Karpas-422 (cell line): ENCODE measurements around the gene WDR45B. TPM values are rescaled to one million over a fixed set of nuclear protein-coding genes. Genes with fewer than 3 reads are reported as not detected.

Experiments
- DNase-seq: peaks from one replicate; pipeline ENCODE4 v3.0.0-alpha.2; 2015
- H2AFZ ChIP-seq: fragments of 200-600 bp; sonication (generic); 2 replicates; pipeline ENCODE4 v1.6.1; 2014; ENCODE audit warnings: antibody characterized with exemption, low read length, mixed read lengths
- H3K27ac ChIP-seq: fragments of 200-600 bp; sonication (generic); 2 replicates; pipeline ENCODE4 v1.5.1; 2014; ENCODE audit warnings: mild to moderate bottlenecking, low read length, moderate library complexity
- H3K27me3 ChIP-seq: fragments of 200-600 bp; sonication (generic); 2 replicates; pipeline ENCODE4 v1.6.1; 2014; ENCODE audit warnings: low read length, mixed read lengths
- H3K36me3 ChIP-seq: fragments of 200-600 bp; sonication (generic); 2 replicates; pipeline ENCODE4 v1.6.1; 2014; ENCODE audit warnings: low read length, mixed read lengths; ENCODE audit not compliant: insufficient read depth
- H3K4me1 ChIP-seq: fragments of 200-600 bp; sonication (generic); 2 replicates; pipeline ENCODE4 v1.6.1; 2014; ENCODE audit warnings: mild to moderate bottlenecking, low read length, mixed read lengths
- H3K4me2 ChIP-seq: fragments of 200-600 bp; sonication (generic); 2 replicates; pipeline ENCODE4 v1.6.1; 2014; ENCODE audit warnings: low read length, low read depth, mild to moderate bottlenecking; ENCODE audit not compliant: poor library complexity, severe bottlenecking
- H3K4me3 ChIP-seq: fragments of 200-600 bp; sonication (generic); 2 replicates; pipeline ENCODE4 v1.5.1; 2014; ENCODE audit warnings: mild to moderate bottlenecking, antibody characterized with exemption, low read length, mixed read lengths
- H3K79me2 ChIP-seq: fragments of 200-600 bp; sonication (generic); 2 replicates; pipeline ENCODE4 v1.6.1; 2014; ENCODE audit warnings: mild to moderate bottlenecking, low read length, mixed read lengths
- H3K9ac ChIP-seq: fragments of 200-600 bp; sonication (generic); 2 replicates; pipeline ENCODE4 v1.6.0; 2014; ENCODE audit warnings: low read length
- H3K9me2 ChIP-seq: fragments of 200-600 bp; sonication (generic), shearing (Covaris generic); replicated peaks from 2 replicates; pipeline ENCODE4 v1.6.0; 2014; ENCODE audit warnings: mild to moderate bottlenecking, low read length, moderate library complexity; ENCODE audit not compliant: insufficient read depth
- H3K9me3 ChIP-seq: fragments of 300-700, 200-600 bp; sonication (generic); 2 replicates; pipeline ENCODE4 v1.6.1; 2014; ENCODE audit warnings: low read length, mixed read lengths
- H4K20me1 ChIP-seq: fragments of 200-600 bp; sonication (generic); 2 replicates; pipeline ENCODE4 v1.6.1; 2014; ENCODE audit warnings: mild to moderate bottlenecking, antibody characterized with exemption, low read length, low read depth; ENCODE audit not compliant: insufficient read depth
- total RNA-seq: library from RNA; depleted of rRNA; stranded (reverse); fragments of >200 nt; shearing (Covaris generic); gene quantifications from 2 replicates; pipeline ENCODE4 v1.2.3, GENCODE V29; 2014; ENCODE audit warnings: low replicate concordance

Gene WDR45B
- total RNA-seq, 1 experiment from 2014 or later = 55.8 TPM

- Histone ChIP-seq H3K36me3 (no peaks in the 10 kb centered on the region; the same call in 1 of the 2 replicates), H3K9me3 (peaks cover 3% of the 10 kb centered on the region; the same call in 1 of the 2 replicates), H2AFZ (no peak overlapping the region), H4K20me1 (no peaks in the 10 kb centered on the region), H3K27me3 (no peaks in the 10 kb centered on the region), H3K4me1 (no peaks in the 10 kb centered on the region), H3K9ac (no peak overlapping the region), H3K27ac (no peak overlapping the region), H3K4me3 (no peak overlapping the region), H3K79me2 (no peaks in the 10 kb centered on the region), H3K4me2 (no peak overlapping the region), H3K9me2 (no peaks in the 10 kb centered on the region)
- DNase-seq = no peak
These were observed 42.7 kb upstream of the WDR45B start for GRCh38 chr17:82690786-82691489.

GRCh38 chr17:82689077-82689476 is 40.8 kb upstream of the WDR45B start:
- H4K20me1 ChIP-seq = no peaks in the 10 kb centered on the region
- no peak for DNase-seq
- H3K9me2 ChIP-seq = no peaks in the 10 kb centered on the region
- H3K4me2 ChIP-seq = no peak overlapping the region
- H3K4me1 ChIP-seq = no peaks in the 10 kb centered on the region
- no peaks in the 10 kb centered on the region; the same call in 1 of the 2 replicates for H3K36me3 ChIP-seq
- H3K4me3 ChIP-seq = no peak overlapping the region
- no peak overlapping the region for H2AFZ ChIP-seq
- H3K9me3 ChIP-seq = no peaks in the 10 kb centered on the region
- no peaks in the 10 kb centered on the region for H3K79me2 ChIP-seq
- no peak overlapping the region for H3K27ac ChIP-seq
- H3K9ac ChIP-seq = no peak overlapping the region
- H3K27me3 ChIP-seq = no peaks in the 10 kb centered on the region

GRCh38 chr17:82687871-82688270 is 39.6 kb upstream of the WDR45B start:
- Histone ChIP-seq H2AFZ (no peak overlapping the region), H3K4me2 (no peak overlapping the region), H4K20me1 (no peaks in the 10 kb centered on the region), H3K27me3 (no peaks in the 10 kb centered on the region), H3K4me1 (no peaks in the 10 kb centered on the region), H3K9ac (no peak overlapping the region), H3K4me3 (no peak overlapping the region), H3K36me3 (no peaks in the 10 kb centered on the region), H3K9me2 (no peaks in the 10 kb centered on the region), H3K79me2 (no peaks in the 10 kb centered on the region), H3K27ac (no peak overlapping the region), H3K9me3 (no peaks in the 10 kb centered on the region)
- DNase-seq = no peak

GRCh38 chr17:82687375-82687861 is 39.2 kb upstream of the WDR45B start:
- Histone ChIP-seq H3K9ac (no peak overlapping the region), H3K4me2 (no peak overlapping the region), H4K20me1 (no peaks in the 10 kb centered on the region), H3K4me3 (no peak overlapping the region), H3K79me2 (no peaks in the 10 kb centered on the region), H3K36me3 (no peaks in the 10 kb centered on the region), H3K27ac (no peak overlapping the region), H2AFZ (no peak overlapping the region), H3K4me1 (no peaks in the 10 kb centered on the region), H3K27me3 (no peaks in the 10 kb centered on the region), H3K9me3 (no peaks in the 10 kb centered on the region; the same call in 1 of the 2 replicates), H3K9me2 (no peaks in the 10 kb centered on the region)
- no peak for DNase-seq

GRCh38 chr17:82686366-82687324 is 38.4 kb upstream of the WDR45B start:
- Histone ChIP-seq H3K27ac (no peak overlapping the region), H3K27me3 (no peaks in the 10 kb centered on the region), H2AFZ (no peak overlapping the region), H3K4me2 (no peak overlapping the region), H3K4me1 (no peaks in the 10 kb centered on the region), H3K9me2 (no peaks in the 10 kb centered on the region), H4K20me1 (no peaks in the 10 kb centered on the region), H3K4me3 (no peak overlapping the region), H3K9me3 (peaks cover 3% of the 10 kb centered on the region; the same call in 1 of the 2 replicates), H3K9ac (no peak overlapping the region), H3K79me2 (no peaks in the 10 kb centered on the region), H3K36me3 (no peaks in the 10 kb centered on the region)
- DNase-seq = no peak

GRCh38 chr17:82685291-82685690 is 37.0 kb upstream of the WDR45B start:
- Histone ChIP-seq H3K9ac (no peak overlapping the region), H4K20me1 (no peaks in the 10 kb centered on the region), H3K9me2 (no peaks in the 10 kb centered on the region), H3K79me2 (no peaks in the 10 kb centered on the region), H3K27me3 (no peaks in the 10 kb centered on the region), H3K4me1 (no peaks in the 10 kb centered on the region), H3K9me3 (peaks cover 8% of the 10 kb centered on the region), H3K27ac (no peak overlapping the region), H3K36me3 (no peaks in the 10 kb centered on the region), H3K4me3 (no peak overlapping the region), H3K4me2 (no peak overlapping the region), H2AFZ (no peak overlapping the region)
- no peak for DNase-seq

- H3K4me3 ChIP-seq = no peak overlapping the region
- H4K20me1 ChIP-seq = no peaks in the 10 kb centered on the region
- no peak overlapping the region for H3K27ac ChIP-seq
- H3K4me1 ChIP-seq = no peaks in the 10 kb centered on the region
- no peaks in the 10 kb centered on the region for H3K9me2 ChIP-seq
- H3K36me3 ChIP-seq = no peaks in the 10 kb centered on the region
- H3K9ac ChIP-seq = no peak overlapping the region
- peaks cover 8% of the 10 kb centered on the region for H3K9me3 ChIP-seq
- H2AFZ ChIP-seq = no peak overlapping the region
- no peak for DNase-seq
- H3K79me2 ChIP-seq = no peaks in the 10 kb centered on the region
- H3K27me3 ChIP-seq = no peaks in the 10 kb centered on the region
- no peak overlapping the region for H3K4me2 ChIP-seq
These were observed 36.1 kb upstream of the WDR45B start for GRCh38 chr17:82684228-82684841.

GRCh38 chr17:82683534-82683933 is 35.3 kb upstream of the WDR45B start:
- Histone ChIP-seq H3K9me2 (no peaks in the 10 kb centered on the region), H4K20me1 (no peaks in the 10 kb centered on the region)
- DNase-seq = no peak

More at GRCh38 chr17:82683534-82683933, 35.3 kb upstream of the WDR45B start:
- H3K27me3 ChIP-seq = no peaks in the 10 kb centered on the region
- H3K36me3 ChIP-seq = no peaks in the 10 kb centered on the region
- H3K4me1 ChIP-seq = no peaks in the 10 kb centered on the region
- H3K4me2 ChIP-seq = no peak overlapping the region
- no peaks in the 10 kb centered on the region for H3K79me2 ChIP-seq
- peaks cover 8% of the 10 kb centered on the region for H3K9me3 ChIP-seq
- no peak overlapping the region for H3K27ac ChIP-seq
- H3K9ac ChIP-seq = no peak overlapping the region
- H2AFZ ChIP-seq = no peak overlapping the region
- H3K4me3 ChIP-seq = no peak overlapping the region
